IMR-90 (cell line): Measurements from ENCODE around the gene CWC27. TPM values are rescaled to one million over a fixed set of nuclear protein-coding genes. Genes with fewer than 3 reads are reported as not detected.

Experiments
- ATAC-seq: fragments of 200-7000 bp; cut with Tn5 transposase; 2 replicates; pipeline ENCODE4 v1.9.1; 2020; ENCODE audit warnings: low read depth, mild to moderate bottlenecking, moderate library complexity
- BruUV-seq: library from RNA; stranded (reverse); fragments of 400-500 nt; replicated peaks from 2 replicates; lab custom pipeline; 2021; lab: Mats Ljungman, UMichigan
- CTCF ChIA-PET: fragments of 300-600 bp; formaldehyde crosslinking; extraction: SDS; loops from one replicate; lab custom pipeline; 2021; ENCODE audit warnings: antibody characterized with exemption; lab: Yijun Ruan, JAX
- POLR2A ChIA-PET: fragments of 300-600 bp; sonication (Branson Sonifier 250); formaldehyde crosslinking; loops from one replicate; lab custom pipeline; 2022; ENCODE audit warnings: antibody characterized with exemption; ENCODE audit not compliant: unreplicated experiment; lab: Charles Lee
- DNase-seq: peaks from one replicate; pipeline ENCODE4 v3.0.0; 2013
- H2AFZ ChIP-seq: replicated peaks from 2 replicates; pipeline ENCODE3; 2013; ENCODE audit warnings: low read length, mild to moderate bottlenecking; ENCODE audit not compliant: poor library complexity
- H2AK5ac ChIP-seq: 2 replicates; pipeline ENCODE4 v1.6.1; 2013; ENCODE audit warnings: low read depth, low read length, inconsistent platforms
- H2AK9ac ChIP-seq: replicated peaks from 2 replicates; pipeline ENCODE3; 2013; ENCODE audit warnings: mild to moderate bottlenecking, low read depth, low read length, moderate library complexity; ENCODE audit not compliant: poor library complexity
- H2BK120ac ChIP-seq: 2 replicates; pipeline ENCODE4 v1.6.1; 2013; ENCODE audit warnings: low read depth, low read length, inconsistent platforms
- H2BK15ac ChIP-seq: 3 replicates; pipeline ENCODE4 v1.6.1; 2013; ENCODE audit warnings: low read depth, low read length, inconsistent platforms
- H2BK20ac ChIP-seq: 2 replicates; pipeline ENCODE4 v1.6.1; 2013; ENCODE audit warnings: low read depth, mild to moderate bottlenecking, inconsistent platforms, low read length, moderate library complexity
- H2BK5ac ChIP-seq: 2 replicates; pipeline ENCODE4 v1.6.1; 2013; ENCODE audit warnings: mild to moderate bottlenecking, low read depth, low read length, inconsistent platforms; ENCODE audit not compliant: poor library complexity, severe bottlenecking
- H3K14ac ChIP-seq: replicated peaks from 2 replicates; pipeline ENCODE4 v1.6.1; 2013; ENCODE audit warnings: low read depth, low read length, inconsistent platforms
- H3K18ac ChIP-seq: 2 replicates; pipeline ENCODE4 v1.6.1; 2013; ENCODE audit warnings: low read depth, low read length, control low read depth
- H3K23ac ChIP-seq: 2 replicates; pipeline ENCODE4 v1.6.1; 2013; ENCODE audit warnings: low read depth, low read length, inconsistent platforms
- H3K27ac ChIP-seq: 2 replicates; pipeline ENCODE4 v1.5.1; 2013; ENCODE audit warnings: mild to moderate bottlenecking, control low read depth, low read length; ENCODE audit not compliant: insufficient read depth
- H3K27me3 ChIP-seq: 2 replicates; pipeline ENCODE4 v1.6.1; 2013; ENCODE audit warnings: low read length; ENCODE audit not compliant: control insufficient read depth, insufficient read depth
- H3K36me3 ChIP-seq: 2 replicates; pipeline ENCODE4 v1.6.1; 2013; ENCODE audit warnings: low read length, mixed read lengths; ENCODE audit not compliant: control insufficient read depth, insufficient read depth
- H3K4ac ChIP-seq: 2 replicates; pipeline ENCODE4 v1.6.1; 2013; ENCODE audit warnings: low read depth, low read length, inconsistent platforms
- H3K4me1 ChIP-seq: 2 replicates; pipeline ENCODE4 v1.6.1; 2013; ENCODE audit warnings: low read length, mixed read lengths; ENCODE audit not compliant: control insufficient read depth, insufficient read depth
- H3K4me2 ChIP-seq: 2 replicates; pipeline ENCODE4 v1.6.1; 2013; ENCODE audit warnings: low read depth, mild to moderate bottlenecking, control low read depth, low read length, moderate library complexity
- H3K4me3 ChIP-seq: 2 replicates; pipeline ENCODE4 v1.5.1; 2013; ENCODE audit warnings: low read depth, mild to moderate bottlenecking, control low read depth, low read length, moderate library complexity; ENCODE audit not compliant: insufficient read depth
- H3K56ac ChIP-seq: 2 replicates; pipeline ENCODE4 v1.6.1; 2013; ENCODE audit warnings: low read length, inconsistent platforms; ENCODE audit not compliant: insufficient read depth; ENCODE audit errors: extremely low read depth
- H3K79me1 ChIP-seq, 2 experiments: 2 replicates each; pipeline ENCODE4 v1.6.1; 2013; ENCODE audit warnings: low read length in 2 of 2, inconsistent platforms in 1 of 2, low read depth in 1 of 2
- H3K9ac ChIP-seq: 2 replicates; pipeline ENCODE4 v1.6.1; 2013; ENCODE audit warnings: low read depth, low read length, control low read depth
- H3K9me1 ChIP-seq: 2 replicates; pipeline ENCODE4 v1.6.1; 2013; ENCODE audit warnings: low read length, inconsistent platforms; ENCODE audit not compliant: insufficient read depth
- H3K9me3 ChIP-seq: 2 replicates; pipeline ENCODE4 v1.6.1; 2013; ENCODE audit warnings: low read length; ENCODE audit not compliant: control insufficient read depth, insufficient read depth
- H4K20me1 ChIP-seq: 2 replicates; pipeline ENCODE4 v1.6.1; 2013; ENCODE audit warnings: low read length, inconsistent platforms; ENCODE audit not compliant: insufficient read depth
- H4K5ac ChIP-seq: 2 replicates; pipeline ENCODE4 v1.6.1; 2013; ENCODE audit warnings: mild to moderate bottlenecking, low read depth, low read length, control low read depth
- H4K8ac ChIP-seq, 2 experiments: 2 replicates each; pipeline ENCODE4 v1.6.1; 2013; ENCODE audit warnings: low read depth in 2 of 2, low read length in 2 of 2, control low read depth in 1 of 2, inconsistent platforms in 1 of 2
- H4K91ac ChIP-seq: 2 replicates; pipeline ENCODE4 v1.6.1; 2013; ENCODE audit warnings: low read depth, low read length, inconsistent platforms; ENCODE audit not compliant: insufficient read depth
- MXI1 ChIP-seq: IDR thresholded peaks from 2 replicates; pipeline ENCODE4 v1.6.1; 2012; ENCODE audit warnings: low read depth, mild to moderate bottlenecking, low read length, moderate library complexity, borderline replicate concordance
- RCOR1 ChIP-seq: IDR thresholded peaks from 2 replicates; pipeline ENCODE4 v1.6.1; 2012; ENCODE audit warnings: mild to moderate bottlenecking, low read length, improper control_type of control experiment; ENCODE audit not compliant: insufficient replicate concordance
- WGBS, 2 experiments: methylation state at CpG; one replicate each; pipeline versions ENCODE4 v1.1.5 to v1.1.7; 2013; ENCODE audit warnings: missing lambda C conversion rate in 2 of 2; ENCODE audit not compliant: insufficient read length in 1 of 2; ENCODE audit errors: extremely low coverage in 2 of 2; 5-methylcytosine and 5-hydroxymethylcytosine counted together
- dilution Hi-C: fragments of 300-500 bp; cut with HindIII; formaldehyde crosslinking; loops from one replicate; pipeline ENCODE4 v1.14.3; 2018; ENCODE audit warnings: low sequenced_read_pairs; ENCODE audit not compliant: unreplicated experiment
- in situ Hi-C: fragments of 300-500 bp; cut with MboI; formaldehyde crosslinking; loops from 3 replicates; pipeline ENCODE4 v1.14.3; 2019; ENCODE audit warnings: low sequenced_read_pairs, inconsistent platforms, mixed read lengths
- intact Hi-C: fragments of 100-400 bp; cut with micrococcal nuclease; formaldehyde crosslinking; loops from 2 replicates; pipeline ENCODE4 v1.10.0; 2022
- polyA plus RNA-seq, 3 experiments: library from polyadenylated mRNA; depleted of rRNA; stranded (reverse); fragments of >200 nt; gene quantifications; 2 replicates each; pipeline ENCODE4 v1.2.3, GENCODE V29; 2012; ENCODE audit warnings: low replicate concordance in 1 of 3
- total RNA-seq: library from RNA; depleted of rRNA; stranded (reverse); fragments of >200 nt; gene quantifications from 2 replicates; pipeline ENCODE4 v1.2.3, GENCODE V29; 2012

The CWC27 gene
- total and polyA plus RNA-seq, 2 of the 4 experiments (the other 2 are of a cell fraction), result 13.3 to 17.1 TPM

DNA sequence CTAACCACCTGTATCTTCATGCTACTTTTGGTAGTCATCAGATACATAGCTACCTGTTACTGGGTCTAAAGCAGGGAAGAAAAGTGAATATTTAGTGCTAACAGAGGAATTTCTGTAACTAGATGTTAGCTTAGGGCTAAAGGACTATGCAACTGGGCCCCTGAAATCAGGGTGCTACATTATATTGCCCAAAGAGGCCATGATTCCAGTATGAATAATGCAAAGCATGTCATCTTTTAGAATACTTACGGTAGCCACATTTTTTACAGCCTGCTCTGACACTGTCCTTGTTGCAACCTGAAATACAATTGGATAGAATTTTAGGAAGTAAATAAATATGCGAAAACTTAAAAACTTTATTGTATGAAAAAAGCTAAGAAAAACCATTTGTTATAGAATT is 14.7 kb upstream of the CWC27 start:
- H2BK20ac ChIP-seq, result no peak overlapping the region
- no peak overlapping the region for H3K23ac ChIP-seq
- in situ Hi-C loops, result no loop called here
- H2BK120ac ChIP-seq, result no peak overlapping the region
- H3K14ac ChIP-seq, result no peak overlapping the region
- no CpG with 5 or more reads among the region's 2 CpGs for WGBS, 2 experiments
- BruUV-seq, result no TSS peak
- H3K79me1 ChIP-seq, result peaks cover 13 to 19% of the 10 kb centered on the region in 2 experiments; a peak in 3 of 4 replicates
- no peak overlapping the region for H4K91ac ChIP-seq
- no peak overlapping the region for H4K8ac ChIP-seq
- no peaks in the 10 kb centered on the region for H3K27me3 ChIP-seq
- H4K5ac ChIP-seq, result no peak overlapping the region
- POLR2A ChIA-PET, result no interaction called here
- H3K9me3 ChIP-seq, result no peaks in the 10 kb centered on the region
- H3K18ac ChIP-seq, result no peak overlapping the region
- H3K9me1 ChIP-seq, result no peaks in the 10 kb centered on the region
- no peak overlapping the region for H3K56ac ChIP-seq
- no peak overlapping the region for H2AFZ ChIP-seq
- H3K36me3 ChIP-seq, result peaks cover 4% of the 10 kb centered on the region
- H3K4me2 ChIP-seq, result no peak overlapping the region
- no peak for TF ChIP-seq MXI1
- TF ChIP-seq RCOR1, result no peak
- CTCF ChIA-PET, result no interaction called here
- intact Hi-C loops, result no loop called here
- ATAC-seq, result no peak
- no peak overlapping the region for H2BK15ac ChIP-seq
- dilution Hi-C loops, result no loop called here
- no peak overlapping the region for H2AK5ac ChIP-seq
- H3K4me3 ChIP-seq, result no peak overlapping the region
- H3K4me1 ChIP-seq, result peaks cover 2% of the 10 kb centered on the region; the same call in 1 of the 2 replicates
- no peak overlapping the region for H2BK5ac ChIP-seq
- H3K27ac ChIP-seq, result no peak overlapping the region
- H4K20me1 ChIP-seq, result peaks cover under 1% of the 10 kb centered on the region; the same call in 1 of the 2 replicates
- H2AK9ac ChIP-seq, result no peak overlapping the region
- H3K4ac ChIP-seq, result no peak overlapping the region
- no peak for DNase-seq
- H3K9ac ChIP-seq, result no peak overlapping the region
